SK-N-SH (cell line): ENCODE data around the gene VIPAS39. TPM values are rescaled to one million over a fixed set of nuclear protein-coding genes. Genes with fewer than 3 reads are reported as not detected.

Experiments used
- CTCF ChIA-PET: fragments of 300-600, 350-600 bp; formaldehyde crosslinking; extraction: SDS; loops from one replicate; lab custom pipeline; 2021; lab: Yijun Ruan, JAX
- POLR2A ChIA-PET: fragments of 350-600 bp; sonication (Branson Sonifier 250); formaldehyde crosslinking; extraction: SDS; loops from one replicate; lab custom pipeline; 2020; ENCODE audit warnings: antibody characterized with exemption, inconsistent platforms; lab: Yijun Ruan, JAX
- DNase-seq: peaks from one replicate; pipeline ENCODE4 v3.0.0; 2012
- H2AFZ ChIP-seq: fragments of 200-600 bp; sonication (generic); 2 replicates; pipeline ENCODE4 v1.8.1; 2016; ENCODE audit warnings: antibody characterized with exemption, mild to moderate bottlenecking, low read depth
- H3F3A ChIP-seq: fragments of 200-600 bp; sonication (generic); replicated peaks from 2 replicates; pipeline ENCODE3; 2016; ENCODE audit warnings: antibody characterized with exemption, mild to moderate bottlenecking; ENCODE audit not compliant: insufficient read depth
- H3K27ac ChIP-seq, 2 experiments: fragments of 200-500 bp in 1 of 2; fragments of 200-600 bp in 1 of 2; sonication (Bioruptor generic) in 1 of 2; sonication (generic), shearing (Covaris generic) in 1 of 2; 2 replicates each; pipeline versions ENCODE4 v1.5.1 to v1.6.1; 2014 to 2016; ENCODE audit warnings: low read depth in 2 of 2, inconsistent platforms in 1 of 2, low read length in 1 of 2, mild to moderate bottlenecking in 1 of 2, mixed read lengths in 1 of 2
- H3K27me3 ChIP-seq: fragments of 200-600 bp; sonication (generic), shearing (Covaris generic); 2 replicates; pipeline ENCODE4 v1.6.1; 2016; ENCODE audit warnings: mixed run types; ENCODE audit not compliant: insufficient read depth
- H3K36me3 ChIP-seq, 2 experiments: fragments of 200-500 bp in 1 of 2; fragments of 200-600 bp in 1 of 2; sonication (Bioruptor generic) in 1 of 2; sonication (generic) in 1 of 2; replicated peaks in 1 of 2; 2 replicates each; pipeline versions ENCODE3 to v1.5.1; 2014 to 2016; ENCODE audit warnings: low read length in 1 of 2, mild to moderate bottlenecking in 1 of 2; ENCODE audit not compliant: insufficient read depth in 2 of 2, control insufficient read depth in 1 of 2
- H3K4me1 ChIP-seq, 2 experiments: fragments of 200-500 bp in 1 of 2; fragments of 200-600 bp in 1 of 2; sonication (Bioruptor generic) in 1 of 2; sonication (generic), shearing (Covaris generic) in 1 of 2; 2 replicates each; pipeline versions ENCODE4 v1.5.1 to v1.6.1; 2014 to 2016; ENCODE audit warnings: low read depth in 1 of 2, low read length in 1 of 2, mixed run types in 1 of 2; ENCODE audit not compliant: insufficient read depth in 2 of 2, control insufficient read depth in 1 of 2
- H3K4me2 ChIP-seq: fragments of 200-600 bp; sonication (generic), shearing (Covaris generic); 2 replicates; pipeline ENCODE4 v1.6.1; 2017; ENCODE audit warnings: mixed run types
- H3K4me3 ChIP-seq, 2 experiments: fragments of 200-500 bp in 1 of 2; fragments of 200-600 bp in 1 of 2; sonication (Bioruptor generic) in 1 of 2; sonication (generic), shearing (Covaris generic) in 1 of 2; 2 replicates each; pipeline versions ENCODE4 v1.5.1 to v1.8.1; 2014 to 2016; ENCODE audit warnings: low read depth in 2 of 2, inconsistent platforms in 1 of 2, low read length in 1 of 2, mild to moderate bottlenecking in 1 of 2, mixed read lengths in 1 of 2, moderate library complexity in 1 of 2
- H3K79me2 ChIP-seq: fragments of 200-600 bp; sonication (generic); 2 replicates; pipeline ENCODE4 v1.8.1; 2017; ENCODE audit warnings: mild to moderate bottlenecking; ENCODE audit not compliant: insufficient read depth
- H3K9ac ChIP-seq: fragments of 200-600 bp; sonication (generic); 2 replicates; pipeline ENCODE4 v1.6.1; 2017; ENCODE audit warnings: mixed run types
- H3K9me2 ChIP-seq: fragments of 200-600 bp; sonication (generic); 2 replicates; pipeline ENCODE4 v1.6.1; 2017; ENCODE audit warnings: mixed run types
- H3K9me3 ChIP-seq: fragments of 200-600 bp; sonication (generic); 2 replicates; pipeline ENCODE4 v1.6.1; 2017; ENCODE audit warnings: mixed run types, mild to moderate bottlenecking, moderate library complexity
- H4K20me1 ChIP-seq: fragments of 200-600 bp; sonication (generic); 2 replicates; pipeline ENCODE4 v1.6.1; 2017; ENCODE audit warnings: mild to moderate bottlenecking, mixed run types; ENCODE audit not compliant: insufficient read depth
- CHD2 ChIP-seq: fragments of 150-350 bp; IDR thresholded peaks from 2 replicates; pipeline ENCODE4 v1.6.1; 2018; ENCODE audit warnings: low read length; ENCODE audit not compliant: partially characterized antibody
- ELF1 ChIP-seq: IDR thresholded peaks from 2 replicates; pipeline ENCODE4 v1.4.0; 2012
- FOSL2 ChIP-seq: IDR thresholded peaks from 2 replicates; pipeline ENCODE4 v1.4.0; 2012; ENCODE audit warnings: low read depth, mild to moderate bottlenecking, moderate library complexity, borderline replicate concordance
- FOXJ3 ChIP-seq: sonication (generic); formaldehyde crosslinking; IDR thresholded peaks from 2 replicates; pipeline ENCODE4 v1.5.1; 2020; ENCODE audit warnings: mild to moderate bottlenecking, missing genetic modification reagents
- GABPA ChIP-seq: IDR thresholded peaks from 2 replicates; pipeline ENCODE4 v1.4.0; 2012; ENCODE audit warnings: low read depth, mild to moderate bottlenecking
- GATA2 ChIP-seq: sonication (generic); formaldehyde crosslinking; IDR thresholded peaks from 2 replicates; pipeline ENCODE4 v1.5.0; 2020; ENCODE audit warnings: mild to moderate bottlenecking, missing genetic modification reagents
- JUND ChIP-seq: IDR thresholded peaks from 2 replicates; pipeline ENCODE4 v1.4.0; 2012
- MEF2A ChIP-seq: IDR thresholded peaks from 2 replicates; pipeline ENCODE4 v1.4.0; 2012; ENCODE audit warnings: low read depth, borderline replicate concordance
- POLR2AphosphoS5 ChIP-seq: IDR thresholded peaks from 2 replicates; pipeline ENCODE4 v1.6.1; 2012; ENCODE audit warnings: low read depth, low read length
- RAD21 ChIP-seq: IDR thresholded peaks from 2 replicates; pipeline ENCODE4 v1.6.1; 2012; ENCODE audit warnings: mild to moderate bottlenecking, low read length
- RFX5 ChIP-seq: IDR thresholded peaks from 2 replicates; pipeline ENCODE4 v1.6.1; 2012; ENCODE audit warnings: mild to moderate bottlenecking, improper control_type of control experiment, low read length
- RXRA ChIP-seq: IDR thresholded peaks from 2 replicates; pipeline ENCODE4 v1.4.0; 2012; ENCODE audit warnings: low read depth, mild to moderate bottlenecking, borderline replicate concordance
- TAF1 ChIP-seq: IDR thresholded peaks from 2 replicates; pipeline ENCODE4 v1.6.1; 2012; ENCODE audit warnings: low read depth, mild to moderate bottlenecking, low read length, moderate library complexity, borderline replicate concordance
- YY1 ChIP-seq: IDR thresholded peaks from 2 replicates; pipeline ENCODE4 v1.4.0; 2012; ENCODE audit warnings: low read depth, mild to moderate bottlenecking
- WGBS: methylation state at CpG from one replicate; pipeline ENCODE4 v1.1.6; 2017; ENCODE audit warnings: low lambda C conversion rate; 5-methylcytosine and 5-hydroxymethylcytosine counted together
- polyA plus RNA-seq, 3 experiments: library from polyadenylated mRNA; depleted of rRNA; stranded (reverse); fragments of >200 nt; gene quantifications; 2 replicates each; pipeline ENCODE4 v1.2.3, GENCODE V29; 2012
- TF ChIP-seq, protein P1 (sequence below): IDR thresholded peaks from 2 replicates; pipeline ENCODE4; 2012
- TF ChIP-seq, protein P2 (sequence below): IDR thresholded peaks from 2 replicates; pipeline ENCODE4 v1.6.1; 2012; ENCODE audit warnings: mild to moderate bottlenecking, low read depth, low read length, moderate library complexity
- TF ChIP-seq, protein P3 (sequence below): IDR thresholded peaks from 2 replicates; pipeline ENCODE4 v1.4.0; 2012; ENCODE audit warnings: low read depth, borderline replicate concordance
- TF ChIP-seq, protein P4 (sequence below): IDR thresholded peaks from 2 replicates; pipeline ENCODE4 v1.4.0; 2012; ENCODE audit warnings: low read depth, borderline replicate concordance
- TF ChIP-seq, protein P5 (sequence below): IDR thresholded peaks from 2 replicates; pipeline ENCODE4 v1.4.0; 2012; ENCODE audit warnings: low read depth

The VIPAS39 gene
- polyA plus RNA-seq, 1 of the 3 experiments (the other 2 are of a cell fraction), result 20.8 TPM

DNA sequence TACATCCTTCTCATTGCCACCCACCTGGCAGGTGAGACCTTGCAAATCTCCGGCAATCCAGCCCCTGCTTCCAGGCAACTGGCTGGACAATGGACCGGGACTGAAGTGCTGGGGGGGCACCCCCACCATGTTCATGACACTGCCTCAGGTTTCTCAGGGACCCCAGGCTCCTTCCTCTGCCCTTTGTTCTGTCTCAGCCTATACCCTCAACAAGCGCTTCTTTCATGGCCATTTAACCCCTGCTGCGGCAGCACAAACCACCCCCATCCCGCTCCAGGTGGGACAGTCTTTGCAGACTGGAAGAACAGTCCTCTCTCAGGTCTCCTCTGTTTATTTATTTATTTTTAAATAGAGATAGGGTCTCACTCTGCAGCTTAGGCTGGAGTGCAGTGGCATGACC, 33.7 kb upstream of the VIPAS39 start:
- Histone ChIP-seq H3K79me2 (no peaks in the 10 kb centered on the region), H3K4me1 (no peaks in the 10 kb centered on the region; a peak in 1 of 4 replicates), H3K9me2 (no peaks in the 10 kb centered on the region), H3K9ac (no peak overlapping the region), H3K27me3 (no peaks in the 10 kb centered on the region), H3K27ac (no peak overlapping the region), H3K4me2 (no peak overlapping the region), H3K9me3 (no peaks in the 10 kb centered on the region), H3F3A (no peaks in the 10 kb centered on the region), H3K36me3 (no peaks in the 10 kb centered on the region), H3K4me3 (no peak overlapping the region), H2AFZ (no peak overlapping the region), H4K20me1 (no peaks in the 10 kb centered on the region)
- ChIA-PET CTCF (no interaction called here), POLR2A (no interaction called here)
- WGBS, result 88% methylated on average over 5 of the region's 5 CpGs
- TF ChIP-seq, protein P1, sequence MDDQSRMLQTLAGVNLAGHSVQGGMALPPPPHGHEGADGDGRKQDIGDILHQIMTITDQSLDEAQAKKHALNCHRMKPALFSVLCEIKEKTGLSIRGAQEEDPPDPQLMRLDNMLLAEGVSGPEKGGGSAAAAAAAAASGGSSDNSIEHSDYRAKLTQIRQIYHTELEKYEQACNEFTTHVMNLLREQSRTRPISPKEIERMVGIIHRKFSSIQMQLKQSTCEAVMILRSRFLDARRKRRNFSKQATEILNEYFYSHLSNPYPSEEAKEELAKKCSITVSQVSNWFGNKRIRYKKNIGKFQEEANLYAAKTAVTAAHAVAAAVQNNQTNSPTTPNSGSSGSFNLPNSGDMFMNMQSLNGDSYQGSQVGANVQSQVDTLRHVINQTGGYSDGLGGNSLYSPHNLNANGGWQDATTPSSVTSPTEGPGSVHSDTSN, result no peak
- no peak for TF ChIP-seq POLR2AphosphoS5
- no peak for DNase-seq

DNA sequence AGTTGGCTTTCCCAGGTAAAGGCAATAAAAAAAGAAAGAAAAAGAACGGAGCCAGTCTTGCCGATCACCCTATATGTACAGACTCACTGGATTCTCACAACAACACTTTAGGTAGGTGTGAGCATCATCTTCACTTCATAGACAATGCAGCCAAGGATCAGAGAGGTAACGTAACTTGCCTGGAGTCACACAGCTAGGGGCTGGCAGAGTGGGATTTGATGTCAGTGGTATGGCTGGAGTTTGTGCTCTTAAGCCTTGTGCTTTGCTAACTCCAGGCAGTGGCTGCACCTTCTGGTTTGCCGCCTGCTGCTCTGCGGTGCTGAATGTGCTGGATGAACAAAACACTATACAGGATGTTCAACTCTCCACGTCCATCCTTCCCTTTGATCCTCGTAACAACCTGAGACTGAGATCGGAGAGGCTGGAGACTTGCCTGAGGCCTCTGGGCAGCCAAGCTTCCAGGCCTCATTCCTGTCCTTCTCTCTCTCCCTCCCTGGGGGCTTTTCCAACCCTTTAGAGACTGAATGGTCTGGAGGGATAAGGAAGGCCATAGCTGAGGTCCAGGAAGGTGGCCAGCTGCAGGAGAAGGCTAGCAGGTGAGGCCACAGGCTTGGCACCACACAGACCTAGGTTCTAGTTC, 33.1 kb upstream of the VIPAS39 start:
- H3K4me1 ChIP-seq, result no peaks in the 10 kb centered on the region; a peak in 1 of 4 replicates
- no peaks in the 10 kb centered on the region for H3F3A ChIP-seq
- TF ChIP-seq RAD21, result no peak
- no peak for TF ChIP-seq FOSL2
- TF ChIP-seq RFX5, result no peak
- TF ChIP-seq, protein P2, sequence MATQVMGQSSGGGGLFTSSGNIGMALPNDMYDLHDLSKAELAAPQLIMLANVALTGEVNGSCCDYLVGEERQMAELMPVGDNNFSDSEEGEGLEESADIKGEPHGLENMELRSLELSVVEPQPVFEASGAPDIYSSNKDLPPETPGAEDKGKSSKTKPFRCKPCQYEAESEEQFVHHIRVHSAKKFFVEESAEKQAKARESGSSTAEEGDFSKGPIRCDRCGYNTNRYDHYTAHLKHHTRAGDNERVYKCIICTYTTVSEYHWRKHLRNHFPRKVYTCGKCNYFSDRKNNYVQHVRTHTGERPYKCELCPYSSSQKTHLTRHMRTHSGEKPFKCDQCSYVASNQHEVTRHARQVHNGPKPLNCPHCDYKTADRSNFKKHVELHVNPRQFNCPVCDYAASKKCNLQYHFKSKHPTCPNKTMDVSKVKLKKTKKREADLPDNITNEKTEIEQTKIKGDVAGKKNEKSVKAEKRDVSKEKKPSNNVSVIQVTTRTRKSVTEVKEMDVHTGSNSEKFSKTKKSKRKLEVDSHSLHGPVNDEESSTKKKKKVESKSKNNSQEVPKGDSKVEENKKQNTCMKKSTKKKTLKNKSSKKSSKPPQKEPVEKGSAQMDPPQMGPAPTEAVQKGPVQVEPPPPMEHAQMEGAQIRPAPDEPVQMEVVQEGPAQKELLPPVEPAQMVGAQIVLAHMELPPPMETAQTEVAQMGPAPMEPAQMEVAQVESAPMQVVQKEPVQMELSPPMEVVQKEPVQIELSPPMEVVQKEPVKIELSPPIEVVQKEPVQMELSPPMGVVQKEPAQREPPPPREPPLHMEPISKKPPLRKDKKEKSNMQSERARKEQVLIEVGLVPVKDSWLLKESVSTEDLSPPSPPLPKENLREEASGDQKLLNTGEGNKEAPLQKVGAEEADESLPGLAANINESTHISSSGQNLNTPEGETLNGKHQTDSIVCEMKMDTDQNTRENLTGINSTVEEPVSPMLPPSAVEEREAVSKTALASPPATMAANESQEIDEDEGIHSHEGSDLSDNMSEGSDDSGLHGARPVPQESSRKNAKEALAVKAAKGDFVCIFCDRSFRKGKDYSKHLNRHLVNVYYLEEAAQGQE, result no peak
- TF ChIP-seq, protein P3, sequence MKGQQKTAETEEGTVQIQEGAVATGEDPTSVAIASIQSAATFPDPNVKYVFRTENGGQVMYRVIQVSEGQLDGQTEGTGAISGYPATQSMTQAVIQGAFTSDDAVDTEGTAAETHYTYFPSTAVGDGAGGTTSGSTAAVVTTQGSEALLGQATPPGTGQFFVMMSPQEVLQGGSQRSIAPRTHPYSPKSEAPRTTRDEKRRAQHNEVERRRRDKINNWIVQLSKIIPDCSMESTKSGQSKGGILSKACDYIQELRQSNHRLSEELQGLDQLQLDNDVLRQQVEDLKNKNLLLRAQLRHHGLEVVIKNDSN, result no peak
- TF ChIP-seq MEF2A, result no peak
- TF ChIP-seq FOXJ3 (CRISPR knock-in tag), result no peak
- TF ChIP-seq TAF1, result no peak
- no peak for TF ChIP-seq RXRA
- TF ChIP-seq GABPA, result no peak
- TF ChIP-seq GATA2, result no peak
- TF ChIP-seq JUND, result no peak
- TF ChIP-seq CHD2, result no peak
- TF ChIP-seq, protein P4, sequence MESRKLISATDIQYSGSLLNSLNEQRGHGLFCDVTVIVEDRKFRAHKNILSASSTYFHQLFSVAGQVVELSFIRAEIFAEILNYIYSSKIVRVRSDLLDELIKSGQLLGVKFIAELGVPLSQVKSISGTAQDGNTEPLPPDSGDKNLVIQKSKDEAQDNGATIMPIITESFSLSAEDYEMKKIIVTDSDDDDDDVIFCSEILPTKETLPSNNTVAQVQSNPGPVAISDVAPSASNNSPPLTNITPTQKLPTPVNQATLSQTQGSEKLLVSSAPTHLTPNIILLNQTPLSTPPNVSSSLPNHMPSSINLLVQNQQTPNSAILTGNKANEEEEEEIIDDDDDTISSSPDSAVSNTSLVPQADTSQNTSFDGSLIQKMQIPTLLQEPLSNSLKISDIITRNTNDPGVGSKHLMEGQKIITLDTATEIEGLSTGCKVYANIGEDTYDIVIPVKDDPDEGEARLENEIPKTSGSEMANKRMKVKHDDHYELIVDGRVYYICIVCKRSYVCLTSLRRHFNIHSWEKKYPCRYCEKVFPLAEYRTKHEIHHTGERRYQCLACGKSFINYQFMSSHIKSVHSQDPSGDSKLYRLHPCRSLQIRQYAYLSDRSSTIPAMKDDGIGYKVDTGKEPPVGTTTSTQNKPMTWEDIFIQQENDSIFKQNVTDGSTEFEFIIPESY, result no peak
- TF ChIP-seq, protein P5, sequence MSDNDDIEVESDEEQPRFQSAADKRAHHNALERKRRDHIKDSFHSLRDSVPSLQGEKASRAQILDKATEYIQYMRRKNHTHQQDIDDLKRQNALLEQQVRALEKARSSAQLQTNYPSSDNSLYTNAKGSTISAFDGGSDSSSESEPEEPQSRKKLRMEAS, result no peak
- no peak for TF ChIP-seq ELF1
- TF ChIP-seq YY1, result no peak
- no peaks in the 10 kb centered on the region for H3K9me2 ChIP-seq
- no peaks in the 10 kb centered on the region for H3K79me2 ChIP-seq
- no peak overlapping the region for H3K4me3 ChIP-seq
- ChIA-PET POLR2A (no interaction called here), CTCF (no interaction called here)
- 78% methylated on average over 8 of the region's 8 CpGs for WGBS
- H3K4me2 ChIP-seq, result no peak overlapping the region
- H4K20me1 ChIP-seq, result no peaks in the 10 kb centered on the region
- no peak overlapping the region for H3K9ac ChIP-seq
- H3K27me3 ChIP-seq, result no peaks in the 10 kb centered on the region
- H3K9me3 ChIP-seq, result no peaks in the 10 kb centered on the region
- H3K36me3 ChIP-seq, result no peaks in the 10 kb centered on the region
- no peak for DNase-seq
- H3K27ac ChIP-seq, result no peak overlapping the region
- H2AFZ ChIP-seq, result no peak overlapping the region
